ENCODE data around the gene CIITA.

CIITA gene

DNA sequence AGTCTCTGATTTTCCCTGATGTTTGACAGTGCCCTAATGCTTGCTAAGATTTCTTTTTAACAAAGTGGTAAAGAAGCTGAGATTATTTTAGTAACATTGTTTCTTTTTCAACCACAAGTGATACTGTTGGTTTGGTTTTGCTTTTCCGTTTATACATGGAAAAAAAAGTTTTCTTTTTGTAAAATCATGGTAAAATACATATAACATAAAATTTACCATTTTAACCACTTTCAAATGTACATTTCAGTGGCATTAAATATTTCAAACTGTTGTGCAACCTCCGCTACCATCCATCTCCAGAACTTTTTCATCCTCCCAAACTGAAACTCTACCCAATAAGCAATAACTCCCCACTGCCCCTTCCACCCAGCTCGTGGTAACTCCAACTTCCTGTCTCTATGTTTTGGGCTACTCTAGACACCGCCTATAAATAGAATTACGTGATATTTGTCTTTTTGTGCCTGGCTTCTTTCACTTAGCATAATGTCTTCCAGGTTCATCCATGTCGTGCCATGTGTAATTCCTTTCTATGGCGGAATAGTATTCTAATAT lies 4.6 kb downstream of the CIITA start:
- DNase-seq: no peak

DNA sequence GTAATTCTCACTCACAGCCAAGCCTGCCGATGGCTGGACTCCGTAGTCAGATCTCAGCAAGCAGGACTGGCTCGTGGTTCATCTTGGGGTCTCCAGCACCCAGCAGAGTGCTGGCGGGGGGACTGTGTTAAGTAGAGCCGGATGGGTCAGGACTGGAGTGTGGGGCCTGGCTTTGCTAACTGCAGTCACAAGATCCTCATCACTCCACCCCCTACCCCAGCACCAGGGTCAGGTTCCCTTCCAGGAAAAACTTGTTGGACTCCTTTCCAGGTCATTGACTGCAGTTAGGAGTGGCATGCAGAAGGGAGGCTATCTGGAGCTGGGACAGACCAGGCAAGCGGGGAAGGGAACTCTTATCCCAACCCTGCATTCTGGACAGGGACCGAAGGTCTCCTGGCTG lies 6.0 kb downstream of the CIITA start:
- DNase-seq: no peak

DNA sequence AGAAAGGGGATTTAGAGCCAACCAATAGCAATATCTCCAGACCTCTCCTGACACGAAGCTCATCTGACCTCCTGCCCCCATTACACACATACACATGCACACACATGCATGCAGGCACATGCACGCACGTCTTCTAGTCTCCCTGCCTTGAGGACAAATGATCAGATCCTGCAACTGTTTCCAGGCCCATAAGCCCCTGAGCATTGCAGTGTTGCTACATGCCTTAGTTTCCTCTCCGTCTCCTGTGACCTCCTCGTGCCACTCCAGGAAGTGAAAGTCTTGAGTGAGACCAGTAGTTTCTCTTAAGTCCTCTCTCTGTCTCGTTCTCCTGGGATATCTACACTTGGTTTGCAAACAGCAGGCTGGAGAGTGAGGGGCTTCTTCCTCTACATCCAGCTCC lies 8.2 kb downstream of the CIITA start:
- no peak for DNase-seq

DNA sequence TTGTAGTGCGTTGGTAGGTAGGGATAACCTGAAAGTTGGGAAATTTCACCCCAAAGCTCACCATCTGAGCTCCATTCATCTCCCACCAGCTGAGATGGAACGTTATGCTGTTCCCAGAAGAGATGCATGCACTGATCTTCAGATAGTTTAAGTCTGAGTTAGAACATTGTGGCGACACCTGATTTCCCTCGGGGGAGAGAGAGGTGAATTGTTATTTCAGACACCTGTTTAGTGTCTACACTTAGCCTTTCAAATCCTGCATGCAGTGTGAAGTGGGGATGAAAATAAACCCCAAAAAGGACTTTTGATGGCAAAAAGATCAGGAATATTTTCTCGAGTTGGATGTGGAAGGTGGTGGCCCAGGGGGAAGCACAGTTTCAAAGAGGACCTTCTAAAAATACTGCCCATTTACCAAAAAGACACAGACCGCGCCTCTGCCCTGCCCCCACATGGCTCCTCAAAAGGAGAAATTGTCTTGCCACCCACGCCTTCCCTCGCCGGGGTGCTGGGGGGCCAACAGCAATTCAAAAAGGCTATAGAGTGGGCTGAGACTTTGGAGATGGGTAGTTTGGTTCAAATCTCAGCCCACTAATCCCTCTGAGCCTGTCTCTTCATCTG lies 11.4 kb downstream of the CIITA start:
- DNase-seq: no peak

DNA sequence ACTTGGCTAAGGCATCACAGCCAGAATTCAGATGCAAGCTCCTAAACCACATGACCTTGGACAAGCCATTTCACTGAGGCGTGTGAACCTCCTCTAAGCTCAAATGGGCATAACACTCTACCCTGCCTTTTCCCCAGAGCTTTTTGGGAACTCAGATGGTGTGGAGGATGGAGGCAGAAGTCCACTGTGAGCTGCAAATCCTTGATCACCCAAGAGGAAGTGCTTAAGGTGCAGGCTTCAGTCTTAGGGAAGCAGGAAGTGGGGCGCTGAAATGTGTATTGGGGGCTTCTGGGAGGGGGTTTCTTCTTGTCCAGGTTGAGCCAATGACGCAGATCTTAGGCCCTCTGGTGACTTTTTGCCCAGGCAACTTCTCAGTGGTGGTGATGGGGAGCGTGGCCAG lies 12.9 kb downstream of the CIITA start:
- no peak for DNase-seq

DNA sequence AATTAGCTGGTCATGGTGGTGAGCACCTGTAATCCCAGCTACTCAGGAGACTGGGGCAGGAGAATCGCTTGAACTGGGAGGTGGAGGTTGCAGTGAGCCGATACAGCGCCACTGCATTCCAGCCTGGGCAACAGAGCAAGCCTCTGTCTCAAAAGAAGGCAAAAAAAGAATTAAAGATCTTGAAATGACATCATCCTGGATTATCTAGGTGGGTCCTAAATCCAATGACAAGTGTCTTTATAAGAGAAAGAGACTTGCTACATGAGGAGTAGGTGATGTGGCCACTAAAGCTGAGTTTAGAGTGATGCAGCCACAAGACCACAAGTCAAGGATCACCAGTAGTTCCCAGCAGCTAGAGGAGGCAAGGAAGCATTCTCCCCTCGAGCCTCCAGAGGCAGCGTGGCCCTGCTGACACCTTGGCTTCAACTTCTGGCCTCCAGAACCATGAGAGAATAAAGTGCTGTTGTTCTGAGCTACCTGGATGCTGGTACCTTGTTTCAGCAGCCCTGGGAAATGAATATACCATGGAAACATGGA lies 15.8 kb downstream of the CIITA start:
- no peak for DNase-seq

DNA sequence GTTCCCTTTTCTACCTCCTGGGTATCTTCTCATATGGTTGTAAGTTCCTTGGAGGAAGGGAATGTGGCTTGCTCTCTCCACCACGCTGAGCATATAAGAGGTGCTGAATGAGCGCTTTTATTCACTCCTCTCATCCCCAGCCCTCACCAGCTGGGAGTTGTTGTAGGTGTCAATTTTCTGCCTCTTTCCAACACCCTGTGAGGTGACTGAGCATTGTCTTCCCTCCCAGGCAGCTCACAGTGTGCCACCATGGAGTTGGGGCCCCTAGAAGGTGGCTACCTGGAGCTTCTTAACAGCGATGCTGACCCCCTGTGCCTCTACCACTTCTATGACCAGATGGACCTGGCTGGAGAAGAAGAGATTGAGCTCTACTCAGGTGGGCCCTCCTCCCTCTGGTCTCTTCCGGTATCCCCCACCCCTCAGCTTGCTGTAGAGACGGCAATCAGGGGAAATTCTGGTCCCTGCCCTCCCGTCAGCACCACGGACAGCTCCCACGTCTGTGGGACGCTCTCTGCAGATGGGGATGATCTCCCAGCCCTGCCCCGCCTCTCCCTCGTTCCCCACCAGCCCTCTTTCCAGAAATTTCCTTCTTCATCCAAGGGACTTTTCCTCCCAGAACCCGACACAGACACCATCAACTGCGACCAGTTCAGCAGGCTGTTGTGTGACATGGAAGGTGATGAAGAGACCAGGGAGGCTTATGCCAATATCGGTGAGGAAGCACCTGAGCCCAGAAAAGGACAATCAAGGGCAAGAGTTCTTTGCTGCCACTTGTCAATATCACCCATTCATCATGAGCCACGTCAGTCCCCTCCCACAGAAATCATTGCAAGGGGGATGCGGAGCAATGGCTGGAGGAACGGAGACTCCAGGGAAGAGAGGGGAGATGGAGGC lies 18.3 kb downstream of the CIITA start:
- no peak for DNase-seq

DNA sequence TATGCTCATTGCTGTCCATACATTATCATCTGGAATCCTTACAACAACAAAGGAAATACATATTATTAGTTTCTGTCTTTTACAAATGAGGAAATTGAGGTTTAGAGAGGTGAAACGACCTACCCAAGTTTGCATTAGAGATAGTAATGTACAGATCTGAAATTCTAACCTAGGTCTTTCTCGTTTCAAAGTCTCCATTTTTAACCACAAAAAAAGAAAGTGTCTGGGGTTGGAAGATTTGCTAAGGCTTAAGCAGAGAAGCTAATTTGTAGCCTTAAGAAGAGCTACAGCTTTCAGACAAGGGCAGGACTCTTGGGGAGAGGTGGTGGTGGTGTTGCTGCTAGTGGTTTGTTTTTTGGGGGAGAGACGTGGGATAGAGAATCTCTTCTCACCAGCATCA lies 19.2 kb downstream of the CIITA start:
- no peak for DNase-seq

DNA sequence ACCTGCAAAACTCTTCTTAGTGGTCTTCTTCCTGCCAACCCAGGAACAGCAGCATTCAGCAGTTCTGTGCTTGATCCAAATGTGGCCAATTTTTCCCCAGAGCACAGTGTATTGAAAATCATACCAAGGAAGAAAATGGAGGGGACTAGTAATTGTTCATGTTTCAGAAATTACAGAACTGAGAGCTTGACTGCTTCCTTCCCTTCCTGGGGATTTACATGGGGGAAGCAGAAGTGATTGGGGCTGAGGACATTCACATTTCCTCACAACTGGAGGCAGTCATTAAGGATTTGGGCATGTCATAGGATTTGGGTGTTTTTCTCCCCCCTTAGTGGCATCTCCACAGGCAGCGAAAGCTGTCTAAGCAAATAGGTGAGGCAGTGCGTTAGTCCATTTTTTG lies 19.7 kb downstream of the CIITA start:
- DNase-seq: no peak

DNA sequence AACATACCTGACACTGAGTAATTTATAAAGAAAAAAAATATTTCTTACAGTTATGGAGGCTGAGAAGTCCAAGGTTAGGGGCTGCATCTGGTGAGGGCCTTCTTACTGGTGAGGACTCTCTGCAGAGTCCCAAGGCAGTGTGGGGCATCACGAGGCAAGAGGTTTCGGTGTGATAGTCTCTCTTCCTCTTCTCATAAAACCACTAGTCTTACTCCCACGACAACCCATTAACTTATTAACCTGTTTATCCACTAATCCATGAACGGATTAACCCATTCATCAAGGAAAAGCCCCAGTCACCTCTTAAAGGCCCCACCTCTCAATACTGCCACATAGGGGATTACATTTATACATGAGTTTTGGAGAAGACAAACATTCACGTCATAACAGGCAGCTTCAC lies 20.1 kb downstream of the CIITA start:
- DNase-seq: no peak

DNA sequence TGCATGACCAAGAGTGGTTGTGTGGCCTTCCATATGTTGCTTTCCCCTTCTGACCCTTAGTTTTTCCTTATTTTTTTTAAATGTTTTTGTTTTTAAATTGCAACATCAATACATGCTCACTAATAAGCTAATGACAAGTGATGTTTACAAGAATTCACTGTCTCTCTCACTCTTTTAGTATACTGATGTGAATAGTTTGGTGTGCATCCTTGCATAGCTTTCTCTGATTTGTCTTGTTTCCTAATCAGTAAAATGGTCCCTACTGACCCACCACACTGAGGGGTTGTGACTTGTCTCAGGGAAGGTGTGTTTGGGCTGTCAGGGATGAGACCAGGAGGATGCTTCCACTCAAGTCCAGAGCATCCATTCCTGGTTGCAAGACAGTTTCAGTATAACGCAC lies 26.0 kb downstream of the CIITA start:
- DNase-seq: no peak

DNA sequence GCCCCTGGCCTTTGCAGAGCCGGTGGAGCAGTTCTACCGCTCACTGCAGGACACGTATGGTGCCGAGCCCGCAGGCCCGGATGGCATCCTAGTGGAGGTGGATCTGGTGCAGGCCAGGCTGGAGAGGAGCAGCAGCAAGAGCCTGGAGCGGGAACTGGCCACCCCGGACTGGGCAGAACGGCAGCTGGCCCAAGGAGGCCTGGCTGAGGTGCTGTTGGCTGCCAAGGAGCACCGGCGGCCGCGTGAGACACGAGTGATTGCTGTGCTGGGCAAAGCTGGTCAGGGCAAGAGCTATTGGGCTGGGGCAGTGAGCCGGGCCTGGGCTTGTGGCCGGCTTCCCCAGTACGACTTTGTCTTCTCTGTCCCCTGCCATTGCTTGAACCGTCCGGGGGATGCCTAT lies 29.5 kb downstream of the CIITA start:
- no peak for DNase-seq

DNA sequence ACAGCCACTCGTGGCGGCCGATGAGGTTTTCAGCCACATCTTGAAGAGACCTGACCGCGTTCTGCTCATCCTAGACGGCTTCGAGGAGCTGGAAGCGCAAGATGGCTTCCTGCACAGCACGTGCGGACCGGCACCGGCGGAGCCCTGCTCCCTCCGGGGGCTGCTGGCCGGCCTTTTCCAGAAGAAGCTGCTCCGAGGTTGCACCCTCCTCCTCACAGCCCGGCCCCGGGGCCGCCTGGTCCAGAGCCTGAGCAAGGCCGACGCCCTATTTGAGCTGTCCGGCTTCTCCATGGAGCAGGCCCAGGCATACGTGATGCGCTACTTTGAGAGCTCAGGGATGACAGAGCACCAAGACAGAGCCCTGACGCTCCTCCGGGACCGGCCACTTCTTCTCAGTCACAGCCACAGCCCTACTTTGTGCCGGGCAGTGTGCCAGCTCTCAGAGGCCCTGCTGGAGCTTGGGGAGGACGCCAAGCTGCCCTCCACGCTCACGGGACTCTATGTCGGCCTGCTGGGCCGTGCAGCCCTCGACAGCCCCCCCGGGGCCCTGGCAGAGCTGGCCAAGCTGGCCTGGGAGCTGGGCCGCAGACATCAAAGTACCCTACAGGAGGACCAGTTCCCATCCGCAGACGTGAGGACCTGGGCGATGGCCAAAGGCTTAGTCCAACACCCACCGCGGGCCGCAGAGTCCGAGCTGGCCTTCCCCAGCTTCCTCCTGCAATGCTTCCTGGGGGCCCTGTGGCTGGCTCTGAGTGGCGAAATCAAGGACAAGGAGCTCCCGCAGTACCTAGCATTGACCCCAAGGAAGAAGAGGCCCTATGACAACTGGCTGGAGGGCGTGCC lies 30.1 kb downstream of the CIITA start:
- DNase-seq: peak; percentile 7

DNA sequence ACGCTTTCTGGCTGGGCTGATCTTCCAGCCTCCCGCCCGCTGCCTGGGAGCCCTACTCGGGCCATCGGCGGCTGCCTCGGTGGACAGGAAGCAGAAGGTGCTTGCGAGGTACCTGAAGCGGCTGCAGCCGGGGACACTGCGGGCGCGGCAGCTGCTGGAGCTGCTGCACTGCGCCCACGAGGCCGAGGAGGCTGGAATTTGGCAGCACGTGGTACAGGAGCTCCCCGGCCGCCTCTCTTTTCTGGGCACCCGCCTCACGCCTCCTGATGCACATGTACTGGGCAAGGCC lies 30.7 kb downstream of the CIITA start:
- no peak for DNase-seq

DNA sequence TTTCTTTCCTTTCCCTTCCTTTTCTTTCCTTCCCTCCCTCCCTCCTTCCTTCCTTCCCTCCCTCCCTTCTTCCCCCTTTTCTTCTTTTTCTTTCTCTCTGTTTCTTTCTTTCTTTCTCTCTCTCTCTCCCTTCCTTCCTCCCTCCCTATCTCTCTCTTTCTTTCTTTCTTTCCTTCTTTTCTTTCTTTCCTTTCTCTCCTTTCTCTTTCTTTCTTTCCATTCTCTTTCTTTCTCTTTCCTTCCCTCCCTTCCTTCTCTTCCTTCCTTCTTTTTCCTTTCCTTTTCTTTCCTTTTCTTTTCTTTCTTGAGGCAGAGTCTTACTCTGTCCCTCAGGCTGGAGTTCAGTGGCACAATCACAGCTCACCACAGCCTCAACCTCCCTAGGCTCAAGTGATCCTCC lies 34.3 kb downstream of the CIITA start:
- no peak for DNase-seq

DNA sequence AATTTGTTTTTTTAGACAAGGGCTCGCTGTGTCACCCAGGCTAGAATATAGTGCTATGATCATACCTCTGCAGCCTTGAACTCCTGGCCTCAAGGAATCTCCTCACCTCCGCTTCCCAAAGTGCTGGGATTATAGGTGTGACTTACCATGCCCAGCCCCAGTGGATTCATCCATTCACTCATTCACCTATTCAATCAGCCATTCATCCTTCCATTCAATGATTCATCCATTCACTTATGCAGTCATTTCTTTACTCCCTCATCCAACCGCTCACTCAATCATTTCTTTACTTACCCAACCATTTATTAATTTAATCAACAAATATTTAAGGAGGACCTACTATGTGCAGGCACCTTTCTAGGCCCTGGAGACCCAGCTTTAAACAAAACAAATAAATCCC lies 39.5 kb downstream of the CIITA start:
- no peak for DNase-seq

DNA sequence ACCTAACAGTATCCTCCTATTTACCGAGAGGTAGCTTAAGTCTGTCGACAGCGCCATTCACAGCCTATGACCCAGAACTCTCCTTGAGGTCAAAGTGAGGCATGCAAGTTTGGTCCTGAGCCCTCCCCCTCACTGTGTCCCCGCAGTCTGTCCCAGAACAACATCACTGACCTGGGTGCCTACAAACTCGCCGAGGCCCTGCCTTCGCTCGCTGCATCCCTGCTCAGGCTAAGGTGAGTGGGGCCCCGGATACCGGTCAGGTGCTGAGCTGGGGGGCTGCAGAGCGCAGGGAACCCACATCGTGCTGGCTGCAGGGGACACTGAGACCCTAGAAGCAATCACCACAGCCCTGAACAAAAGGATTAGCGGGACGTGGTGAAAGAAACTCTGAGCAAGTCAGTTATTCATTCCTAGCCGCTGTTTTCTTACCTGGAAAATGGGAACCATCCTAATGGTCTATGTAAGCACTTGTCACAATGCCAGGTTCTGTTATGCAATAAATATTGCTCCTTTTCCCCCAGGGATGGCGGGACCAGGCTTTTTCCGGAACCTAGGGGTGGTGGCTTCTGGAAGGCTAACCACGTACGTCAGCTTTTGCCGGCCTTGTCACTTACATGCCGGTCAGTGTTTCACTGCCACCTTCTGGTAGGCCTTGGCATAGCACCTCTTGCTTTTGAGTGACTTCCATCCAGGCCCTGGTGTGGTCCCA lies 41.4 kb downstream of the CIITA start:
- peak; percentile 86 for DNase-seq

DNA sequence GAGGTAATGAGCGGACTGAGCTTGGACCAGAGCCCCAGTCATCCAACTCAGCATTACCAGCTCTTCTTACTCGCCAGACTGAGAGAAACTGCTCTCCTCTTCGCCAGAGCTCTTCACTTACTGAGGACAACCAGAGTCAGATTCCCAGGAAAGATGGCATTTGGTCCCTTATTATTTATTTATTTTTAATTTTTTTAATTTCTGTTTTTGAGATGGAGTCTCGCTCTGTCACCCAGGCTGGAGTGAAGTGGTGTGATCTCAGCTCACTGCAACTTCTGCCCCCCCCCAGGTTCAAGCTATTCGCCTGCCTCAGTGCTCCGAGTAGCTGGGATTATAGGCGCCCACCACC lies 42.0 kb downstream of the CIITA start:
- DNase-seq: no peak

DNA sequence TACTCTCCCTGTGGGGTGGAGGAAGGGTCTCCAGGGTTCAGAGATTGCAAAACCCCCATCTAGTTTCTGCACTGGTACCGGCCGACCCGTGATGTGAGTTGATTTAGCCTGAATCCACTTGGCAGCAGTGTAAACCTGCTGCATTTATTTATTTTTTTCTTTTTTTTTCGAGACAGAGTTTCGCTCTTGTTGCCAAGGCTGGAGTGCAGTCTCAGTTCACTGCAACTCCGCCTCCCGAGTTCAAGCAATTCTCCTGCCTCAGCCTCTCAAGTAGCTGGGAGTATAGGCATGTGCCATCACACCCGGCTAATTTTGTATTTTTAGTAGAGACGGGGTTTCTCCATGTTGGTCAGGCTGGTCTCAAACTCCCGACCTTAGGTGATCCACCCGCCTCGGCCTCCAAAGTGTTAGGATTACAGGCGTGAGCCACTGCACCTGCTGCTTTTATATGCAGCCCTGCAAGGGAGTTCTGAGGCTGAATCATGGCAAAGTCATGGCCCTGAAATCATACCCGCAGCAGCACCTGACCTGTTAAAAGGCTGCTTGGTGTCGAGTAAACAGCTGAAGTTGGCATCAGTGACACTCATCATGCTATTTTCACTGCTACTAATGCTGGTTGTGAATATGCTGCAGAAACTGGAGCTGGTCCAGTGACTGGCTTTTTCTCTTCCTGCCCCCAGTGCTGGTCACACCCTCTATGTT lies 43.9 kb downstream of the CIITA start:
- peak; percentile 73 for DNase-seq

DNA sequence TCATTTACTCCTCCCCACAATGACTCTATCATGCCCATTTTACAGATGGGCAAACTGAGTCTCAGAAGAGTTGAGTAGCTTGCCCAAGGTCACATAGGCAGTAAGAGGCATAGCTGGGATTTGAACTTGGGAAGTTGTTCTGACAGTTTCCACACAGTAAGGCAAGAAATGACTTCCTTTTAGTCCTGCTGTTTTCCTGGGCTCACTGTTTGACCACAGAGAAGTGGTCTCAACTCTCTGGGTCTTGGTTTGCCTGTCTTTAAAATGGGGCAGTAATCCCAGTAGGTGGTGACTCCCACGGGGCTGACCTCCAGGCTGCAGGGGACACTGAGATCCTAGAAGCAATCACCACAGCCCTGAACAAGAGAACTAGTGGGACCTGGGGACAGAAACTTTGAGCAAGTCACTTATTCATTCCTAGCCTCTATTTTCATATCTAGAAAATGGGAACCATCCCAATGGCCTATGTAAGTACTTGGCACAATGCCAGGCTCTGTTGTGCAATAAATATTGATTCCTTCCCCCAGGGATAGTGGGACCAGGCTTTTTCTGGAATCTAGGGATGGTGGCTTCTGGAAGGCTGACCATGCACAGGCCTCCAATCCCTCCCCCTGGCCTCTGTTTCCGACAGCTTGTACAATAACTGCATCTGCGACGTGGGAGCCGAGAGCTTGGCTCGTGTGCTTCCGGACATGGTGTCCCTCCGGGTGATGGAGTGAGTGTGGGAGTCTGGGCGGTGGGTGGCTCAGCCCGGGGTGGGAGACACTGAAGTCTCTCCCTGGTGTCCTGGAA lies 44.7 kb downstream of the CIITA start:
- DNase-seq: peak; percentile 62

Measured in NCI-H1092 treated with DMSO at 0.1 percent for 48 hours (cell line).